Central memory CD4-positive, alpha-beta T cell (primary cell): ENCODE measurements around the gene FOCAD.

Experiments used
- DNase-seq: peaks from one replicate; pipeline ENCODE4 v3.0.0; 2022

The FOCAD gene

GRCh38 chr9:20740304-20740703 is 56.2 kb downstream of the FOCAD start:
- no peak for DNase-seq

GRCh38 chr9:20740929-20741582 is 57.0 kb downstream of the FOCAD start:
- DNase-seq: no peak

DNA sequence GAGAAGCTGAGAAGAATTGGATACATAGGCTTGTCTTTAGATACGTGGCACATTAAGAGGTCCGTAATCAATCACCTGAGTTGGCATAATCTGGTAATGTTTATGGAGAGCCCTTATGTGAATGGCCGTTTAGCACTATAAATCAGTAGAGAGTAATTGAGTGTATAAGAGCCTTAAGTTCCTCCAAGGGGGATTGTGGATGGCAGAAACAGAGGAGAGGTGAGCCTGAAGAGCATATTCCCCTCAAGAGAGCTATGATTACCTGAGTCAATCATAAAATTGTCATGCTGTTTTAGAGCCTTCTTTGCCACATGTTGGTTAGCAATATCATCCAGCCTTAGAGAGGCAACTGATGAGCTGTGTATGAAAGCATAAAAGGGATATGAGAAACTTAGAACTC is 58.8 kb downstream of the FOCAD start:
- no peak for DNase-seq

DNA sequence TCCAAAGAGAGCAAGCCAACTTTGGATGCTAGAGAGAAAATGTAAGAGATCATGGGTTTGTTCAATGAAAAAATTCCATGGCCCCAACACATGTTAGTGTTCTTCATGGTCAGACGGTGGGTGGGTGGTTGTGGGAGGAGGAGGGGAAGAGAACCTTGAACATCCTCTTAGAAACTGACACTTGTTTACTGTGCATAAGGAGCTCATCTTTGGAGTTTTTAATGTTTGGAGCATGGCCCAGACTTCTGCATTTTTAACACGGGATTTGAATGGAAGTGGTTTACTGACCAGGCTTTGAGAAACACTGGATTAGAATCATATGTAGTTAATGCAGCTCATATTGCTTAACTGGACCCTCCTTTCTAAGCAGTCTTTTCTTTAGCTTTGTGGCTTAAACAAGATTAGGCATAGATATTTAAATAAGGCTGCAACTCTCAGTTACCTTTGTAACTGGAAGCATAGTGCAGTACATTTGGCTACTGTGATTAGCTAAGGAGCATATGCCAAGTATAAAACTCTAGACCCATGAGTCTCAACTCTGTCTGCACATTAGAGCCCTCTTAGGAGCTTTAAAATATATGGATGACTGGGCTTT is 60.1 kb downstream of the FOCAD start:
- no peak for DNase-seq

GRCh38 chr9:20746967-20747366 is 62.9 kb downstream of the FOCAD start:
- no peak for DNase-seq

DNA sequence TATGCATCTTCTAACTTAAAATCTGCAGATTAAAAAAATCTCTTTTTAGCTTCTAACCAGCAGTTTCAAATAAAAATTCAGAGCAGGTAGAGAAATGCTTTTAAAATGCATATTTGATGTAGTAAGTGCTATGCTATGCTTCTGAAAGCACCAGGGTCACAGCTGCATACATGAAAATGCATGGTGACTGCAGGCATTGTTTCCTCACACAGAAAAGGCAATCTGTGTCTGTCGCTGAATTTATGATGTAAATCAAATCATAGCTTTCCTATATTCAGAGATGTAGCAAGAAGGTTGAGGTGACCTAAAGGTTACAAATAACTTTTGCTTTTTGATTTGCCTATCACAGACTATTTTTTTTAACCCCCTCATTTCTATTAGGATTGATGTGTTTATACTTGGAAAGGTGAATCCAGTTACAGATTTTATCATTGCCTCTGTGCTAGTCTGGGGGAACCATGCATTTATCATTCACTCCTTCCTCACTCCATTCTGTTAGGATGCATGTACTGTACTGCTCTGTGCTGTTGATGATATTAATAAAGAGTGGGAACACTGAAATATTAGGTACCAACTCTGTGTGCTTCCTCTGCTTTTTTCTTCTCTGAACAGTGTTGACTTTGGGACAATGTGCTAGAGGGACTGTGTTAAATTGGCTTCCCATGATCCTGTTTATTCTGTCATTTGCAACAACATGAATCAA is 65.6 kb downstream of the FOCAD start:
- DNase-seq: no peak

DNA sequence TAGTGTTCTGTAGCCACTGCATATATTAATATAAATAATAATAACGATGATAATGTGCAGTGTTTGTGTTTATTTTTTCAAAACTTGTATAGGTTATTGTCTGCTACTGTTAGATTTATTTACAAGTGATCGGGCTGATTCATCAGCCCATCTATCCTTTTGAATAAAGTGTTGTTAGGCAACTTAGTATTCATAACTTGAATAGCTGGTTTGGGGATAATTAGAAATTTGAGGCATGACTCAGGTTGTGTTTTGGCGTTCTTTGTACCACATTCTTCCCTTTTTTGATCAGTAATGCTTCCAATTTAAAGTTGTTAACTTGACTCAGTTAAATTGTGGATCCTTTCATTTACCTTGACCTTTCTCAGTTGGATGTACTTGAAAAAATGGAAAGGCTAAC is 69.7 kb downstream of the FOCAD start:
- no peak for DNase-seq

- DNase-seq: no peak
Measured at GRCh38 chr9:20754556-20754955, 70.5 kb downstream of the FOCAD start.

DNA sequence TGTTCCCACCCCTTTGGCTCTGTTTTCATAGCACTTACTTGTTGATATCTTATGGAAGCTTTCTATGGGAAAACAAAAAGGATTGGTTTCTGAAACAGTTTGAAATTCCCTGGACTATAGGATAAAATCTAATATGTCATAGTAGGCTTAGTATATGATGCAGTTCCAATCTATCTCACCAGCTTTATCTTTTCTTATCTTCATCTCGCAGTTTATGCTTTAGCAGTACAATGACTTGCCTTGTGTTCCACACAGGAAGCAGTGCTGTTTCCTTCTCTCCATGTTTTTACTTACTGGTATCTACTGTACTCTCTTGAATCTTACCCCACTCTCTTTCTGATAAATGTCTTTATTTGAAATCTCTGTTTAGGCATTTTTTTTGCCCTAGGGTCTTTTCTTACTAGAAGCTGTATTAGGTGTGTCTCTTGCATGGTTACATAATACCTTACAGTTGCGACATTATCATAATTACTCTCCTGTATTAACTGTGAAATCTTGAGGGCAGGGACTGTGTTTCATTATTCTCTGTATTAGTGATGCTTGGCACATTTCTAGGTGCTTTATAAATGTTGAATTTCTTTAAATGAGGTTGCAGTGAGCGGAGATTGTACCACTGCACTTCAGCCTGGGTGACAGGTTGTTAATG is 76.3 kb downstream of the FOCAD start:
- no peak for DNase-seq

DNA sequence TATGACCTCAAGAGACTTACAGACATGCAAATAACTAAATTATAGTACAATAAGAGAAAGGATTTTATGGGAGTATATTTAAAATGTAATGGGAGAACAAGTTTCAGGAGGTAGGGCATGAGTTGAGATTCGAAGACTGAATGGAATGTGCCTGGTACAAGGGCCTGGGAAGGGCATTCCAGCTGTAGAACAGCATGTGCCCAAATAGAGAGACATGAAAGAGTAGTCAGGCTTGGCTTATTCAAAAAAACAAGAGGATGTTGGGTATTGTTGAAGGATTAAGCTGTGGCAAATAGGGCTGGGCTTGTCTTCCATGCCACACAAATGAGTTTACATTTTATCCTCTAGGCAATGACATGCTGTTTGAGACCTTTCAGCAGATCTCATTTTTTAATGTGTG is 86.9 kb downstream of the FOCAD start:
- DNase-seq: no peak

- no peak for DNase-seq
Measured at GRCh38 chr9:20771729-20772128, 87.7 kb downstream of the FOCAD start.

- DNase-seq: no peak
Measured at GRCh38 chr9:20775683-20776082, 91.6 kb downstream of the FOCAD start.

DNA sequence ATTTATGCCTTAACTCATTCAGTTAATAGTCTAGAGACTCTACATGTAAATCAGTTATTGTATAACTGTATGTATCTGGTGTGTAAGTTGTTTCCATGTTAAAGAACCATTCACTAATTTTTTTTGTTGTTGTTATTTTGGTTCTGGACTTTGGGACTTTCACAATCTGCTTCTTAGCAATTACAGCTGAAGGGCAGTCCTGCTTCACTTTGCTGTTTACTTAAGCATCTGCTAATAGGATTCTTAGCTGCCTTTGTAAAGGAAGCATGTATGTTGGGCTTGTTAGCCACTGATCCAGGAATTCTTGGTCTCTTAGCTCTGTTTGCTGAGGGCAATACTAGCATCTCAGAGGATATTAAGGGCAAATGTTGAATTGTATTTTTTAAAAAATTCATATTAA is 97.0 kb downstream of the FOCAD start:
- DNase-seq: no peak

DNA sequence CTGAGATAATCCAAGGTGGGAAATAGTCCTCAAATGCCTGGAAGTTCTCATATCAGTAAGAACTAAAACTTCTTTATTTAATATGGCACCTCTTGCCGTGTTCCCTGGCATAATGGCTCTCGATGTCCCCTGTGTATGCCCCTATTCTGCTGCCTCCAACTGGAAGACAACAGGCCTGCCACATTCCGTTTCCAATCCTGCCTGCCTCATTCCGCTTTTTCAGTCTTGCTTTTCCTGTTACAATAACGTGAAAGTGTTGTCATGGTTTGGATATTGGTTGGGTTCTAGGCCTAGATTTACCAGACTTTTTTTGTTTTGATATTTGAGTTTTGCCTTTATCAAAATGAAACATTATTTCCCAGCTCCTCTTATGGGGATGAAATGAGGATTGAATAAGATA is 98.2 kb downstream of the FOCAD start:
- no peak for DNase-seq

- no peak for DNase-seq
Measured at GRCh38 chr9:20783057-20784038, 99.3 kb downstream of the FOCAD start.

DNA sequence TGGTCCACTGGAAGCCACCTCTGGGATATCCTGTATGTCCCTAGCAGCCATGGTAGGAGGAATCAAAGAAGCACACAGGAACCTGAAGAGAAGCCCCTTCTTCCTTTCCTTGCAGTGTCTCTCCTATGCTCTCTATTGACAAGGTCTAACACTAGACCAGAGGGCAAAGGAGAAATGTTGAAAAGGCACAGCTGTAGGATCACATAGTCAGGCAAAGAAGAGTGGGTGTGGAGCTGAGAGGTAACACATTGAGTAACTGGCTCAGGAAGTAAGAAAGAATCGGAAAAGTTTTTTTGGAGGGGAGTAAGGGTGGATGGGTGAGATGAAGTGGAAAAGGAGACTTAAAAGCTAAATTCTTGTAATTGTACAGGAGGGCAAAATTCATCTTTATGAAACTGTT is 100.1 kb downstream of the FOCAD start:
- no peak for DNase-seq

DNA sequence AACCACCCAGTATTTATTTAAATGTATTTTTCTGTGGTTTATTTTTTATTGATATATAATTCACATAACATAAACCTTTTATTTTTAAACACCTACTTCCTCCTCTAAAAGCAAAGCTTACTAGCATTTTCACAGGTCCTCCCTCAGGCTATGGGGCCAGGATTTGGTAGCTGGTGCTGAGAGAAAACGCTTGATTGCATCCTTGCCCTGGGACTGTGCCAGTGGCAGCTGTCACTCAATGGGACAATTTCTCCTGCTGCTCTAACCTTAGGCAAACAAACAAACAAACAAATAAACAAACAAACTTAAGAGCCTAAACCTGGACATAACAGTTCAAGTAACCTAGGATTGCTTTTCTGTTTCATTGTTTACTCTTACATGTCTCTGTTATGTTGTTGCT is 102.7 kb downstream of the FOCAD start:
- no peak for DNase-seq

GRCh38 chr9:20788526-20789451 is 104.7 kb downstream of the FOCAD start:
- no peak for DNase-seq

DNA sequence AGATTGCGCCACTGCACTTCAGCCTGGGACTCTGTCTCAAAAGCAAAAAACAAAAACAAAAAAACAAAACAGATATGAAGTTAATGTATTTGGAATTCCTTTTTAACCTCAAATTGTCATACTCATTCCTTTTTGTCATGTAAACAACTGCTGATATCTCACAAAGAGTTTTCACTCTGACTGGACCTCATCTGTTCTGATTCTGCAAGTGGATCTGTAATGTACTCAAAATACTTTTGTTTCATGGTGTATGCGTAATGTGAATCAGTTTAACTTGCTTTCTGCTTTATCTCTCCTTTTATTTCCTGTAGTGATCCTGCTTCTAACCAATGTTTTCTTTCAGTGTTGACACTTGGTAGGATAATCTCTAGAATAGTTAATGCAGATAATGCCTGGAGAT is 106.7 kb downstream of the FOCAD start:
- no peak for DNase-seq

DNA sequence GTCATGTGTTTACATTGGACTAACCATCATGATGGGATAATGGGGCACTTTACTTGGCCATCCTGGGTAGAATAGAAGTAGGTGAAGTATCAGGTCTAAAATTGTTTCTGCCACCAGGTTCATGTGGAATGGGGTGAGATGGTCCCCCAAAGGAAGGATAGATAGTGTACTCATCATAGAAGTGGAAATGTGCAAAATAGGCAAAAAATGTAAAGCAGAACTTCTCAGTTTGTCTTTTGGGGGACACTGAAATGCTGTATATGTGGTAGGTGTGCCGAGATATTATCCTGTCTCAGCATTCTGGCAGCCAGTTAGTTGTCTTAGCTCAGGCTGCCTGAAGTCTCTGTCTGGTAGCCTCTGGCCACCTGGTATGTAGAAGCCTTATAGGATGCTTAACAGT is 107.6 kb downstream of the FOCAD start:
- DNase-seq: no peak

- no peak for DNase-seq
Measured at GRCh38 chr9:20804489-20805250, 120.6 kb downstream of the FOCAD start.
